ENCODE data around the gene NCOA7.
"Not testable (repeated sequence)": the region's sequence is repeated elsewhere in the genome, so short reads cannot be mapped to it uniquely, and the experiment has no call there.

NCOA7 gene

DNA sequence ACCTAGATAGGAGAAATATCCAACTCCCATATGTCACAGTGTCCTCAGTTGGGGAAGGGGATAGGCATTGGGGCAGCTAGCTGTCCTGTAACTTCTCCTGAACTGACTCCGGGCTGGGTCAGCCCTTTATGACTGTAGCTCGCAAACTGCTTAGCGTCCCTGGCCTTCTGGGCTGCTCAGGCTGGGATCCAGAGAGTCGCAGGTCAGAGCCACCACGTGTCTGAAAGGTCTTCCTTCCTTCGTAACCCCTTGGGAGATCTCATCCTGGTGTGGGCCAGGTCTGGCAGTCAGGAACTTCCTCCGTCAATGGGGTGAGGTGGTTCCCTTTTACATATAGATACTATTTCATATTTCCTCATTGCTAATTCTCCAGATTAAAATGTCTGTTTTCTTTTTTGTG lies 137.0 kb downstream of the NCOA7 start:
- DNase-seq, result no peak

GRCh38 chr6:125930765-125931418 lies 140.1 kb downstream of the NCOA7 start:
- DNase-seq, result no peak

DNA sequence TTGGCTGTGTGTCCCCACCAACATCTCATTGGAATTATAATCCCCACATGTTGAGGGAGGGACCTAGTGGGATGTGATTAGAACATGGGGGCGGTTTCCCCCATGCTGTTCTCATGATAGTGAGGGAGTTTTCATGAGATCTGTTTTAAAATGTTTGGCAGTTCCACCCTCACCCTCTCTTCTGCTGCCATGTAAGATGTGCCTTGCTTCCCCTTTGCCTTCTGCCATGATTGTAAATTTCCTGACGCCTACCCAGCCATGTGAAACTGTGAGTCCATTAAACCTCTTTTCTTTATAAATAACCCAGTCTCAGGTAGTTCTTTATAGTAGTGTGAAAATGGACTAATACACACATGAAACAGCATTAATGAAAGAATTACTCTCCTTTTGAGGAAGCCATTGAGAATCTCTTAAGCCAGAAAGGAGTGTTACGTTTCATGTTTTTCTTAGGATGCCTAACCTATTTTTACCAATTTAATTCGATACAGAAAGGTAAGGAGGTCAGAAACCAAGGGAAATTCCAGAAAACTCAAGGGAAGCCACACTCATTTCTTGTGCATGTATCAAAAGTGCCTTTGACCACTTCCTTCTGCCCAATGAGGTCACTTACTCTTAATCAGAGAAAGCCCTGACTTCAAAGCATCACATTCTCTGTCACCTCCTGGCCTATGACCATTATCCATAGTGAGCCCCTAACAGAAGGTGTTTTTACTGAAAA lies 141.1 kb downstream of the NCOA7 start:
- no peak for DNase-seq

DNA sequence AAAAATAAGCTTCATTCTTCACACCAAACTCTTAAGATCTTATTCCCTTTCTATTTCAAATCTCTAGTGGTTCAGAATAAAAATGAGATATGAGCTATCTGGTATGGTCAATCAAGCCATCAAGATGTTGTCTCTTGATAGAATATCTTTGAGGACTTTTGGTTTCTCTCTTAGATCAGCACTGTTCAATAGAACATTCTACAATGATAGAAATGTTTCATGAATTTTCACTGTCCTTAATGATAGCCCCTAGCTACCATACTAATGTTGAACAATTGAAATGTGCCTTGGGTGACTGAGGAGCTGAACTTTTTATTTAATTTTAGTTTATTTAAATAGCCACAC lies 141.7 kb downstream of the NCOA7 start:
- DNase-seq, result no peak

DNA sequence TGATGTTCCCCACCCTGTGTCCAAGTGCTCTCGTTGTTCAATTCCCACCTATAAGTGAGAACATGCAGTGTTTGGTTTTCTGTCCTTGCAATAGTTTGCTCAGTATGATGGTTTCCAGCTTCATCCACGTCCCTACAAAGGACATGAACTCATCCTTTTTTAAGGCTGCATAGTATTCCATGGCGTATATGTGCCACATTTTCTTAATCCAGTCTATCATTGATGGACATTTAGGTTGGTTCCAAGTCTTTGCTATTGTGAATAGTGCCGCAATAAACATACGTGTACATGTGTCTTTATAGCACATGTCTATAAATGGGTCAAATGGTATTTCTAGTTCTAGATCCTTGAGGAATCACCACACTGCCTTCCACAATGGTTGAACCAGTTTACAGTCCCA lies 144.8 kb downstream of the NCOA7 start:
- DNase-seq, result not testable (repeated sequence)

DNA sequence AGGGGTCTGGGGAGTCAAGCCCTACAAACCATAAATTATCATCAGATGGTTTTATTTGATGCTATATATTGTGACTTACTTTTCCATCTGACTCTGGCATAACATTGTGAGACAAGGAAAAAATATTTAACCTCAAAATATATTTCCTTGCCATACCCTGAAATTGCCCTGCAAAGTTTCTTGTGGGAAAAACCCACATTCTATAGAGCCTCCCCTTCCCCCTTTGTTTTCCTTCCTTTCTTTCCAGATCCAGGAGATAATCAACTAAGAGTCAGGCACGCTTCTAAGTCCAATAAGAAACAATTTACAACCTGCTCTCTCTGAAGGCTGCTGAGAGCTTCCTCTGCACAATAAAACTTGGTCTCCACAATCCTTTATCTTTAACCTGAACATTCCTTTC lies 148.3 kb downstream of the NCOA7 start:
- DNase-seq, result no peak

DNA sequence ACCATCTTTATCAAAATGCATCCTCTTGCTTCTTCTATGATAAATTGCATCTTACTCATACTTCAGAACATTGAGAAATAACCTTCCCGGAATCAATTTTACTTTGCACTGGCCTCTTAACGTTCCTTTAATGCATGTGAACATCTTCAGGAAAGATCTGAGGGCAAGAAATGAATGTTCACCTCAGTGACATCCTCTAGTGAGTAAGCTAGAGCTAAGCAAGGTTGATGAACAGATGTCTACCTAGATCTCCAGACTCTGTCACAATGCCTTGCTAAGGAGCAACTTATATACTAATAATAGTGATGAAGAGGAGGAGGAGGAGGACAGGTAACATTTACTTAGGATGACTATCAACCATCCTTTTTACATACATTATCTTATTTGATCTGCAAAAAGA lies 149.0 kb downstream of the NCOA7 start:
- DNase-seq, result no peak

- DNase-seq, result no peak
These were observed 149.7 kb downstream of the NCOA7 start for GRCh38 chr6:125940247-125941041.

DNA sequence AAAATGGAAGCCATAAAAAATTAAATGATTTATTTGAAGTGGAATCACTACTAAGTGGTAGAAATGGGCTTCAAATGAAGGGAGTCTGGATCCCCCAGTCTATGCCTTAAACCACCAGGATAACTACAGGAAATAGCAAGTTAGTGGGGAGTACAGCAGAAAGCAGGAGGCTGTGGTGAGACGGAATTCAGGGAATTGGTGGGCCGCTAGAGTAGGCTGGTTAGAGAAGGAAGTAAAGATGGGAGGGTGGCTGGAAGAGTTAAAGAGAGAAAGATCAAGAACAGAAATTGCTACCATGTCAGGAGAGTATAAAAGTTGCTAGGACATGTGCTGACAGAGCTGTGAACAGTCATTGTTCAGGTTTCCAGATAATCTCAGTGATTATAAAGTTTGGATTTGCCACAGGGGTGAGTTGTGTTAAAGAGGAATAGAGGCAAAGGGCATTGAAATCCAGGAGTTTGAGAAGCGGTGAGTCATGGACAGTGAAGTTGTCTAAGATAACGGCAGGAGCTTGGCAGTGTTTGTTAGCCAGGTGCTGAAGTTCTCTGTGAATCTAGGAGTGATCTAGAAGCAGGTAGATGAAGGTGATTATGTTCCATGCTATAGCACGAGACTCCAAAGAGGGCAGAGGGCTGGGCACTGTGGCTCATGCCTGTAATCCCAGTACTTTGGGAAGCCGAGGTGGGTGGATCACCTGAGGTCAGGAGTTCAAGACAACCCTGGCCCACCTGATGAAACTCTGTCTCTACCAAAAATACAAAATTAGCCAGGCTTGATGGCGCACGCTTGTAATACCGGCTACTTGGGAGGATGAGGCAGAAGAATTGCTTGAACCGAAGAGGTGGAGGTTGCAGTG lies 152.1 kb downstream of the NCOA7 start:
- DNase-seq, result no peak

DNA sequence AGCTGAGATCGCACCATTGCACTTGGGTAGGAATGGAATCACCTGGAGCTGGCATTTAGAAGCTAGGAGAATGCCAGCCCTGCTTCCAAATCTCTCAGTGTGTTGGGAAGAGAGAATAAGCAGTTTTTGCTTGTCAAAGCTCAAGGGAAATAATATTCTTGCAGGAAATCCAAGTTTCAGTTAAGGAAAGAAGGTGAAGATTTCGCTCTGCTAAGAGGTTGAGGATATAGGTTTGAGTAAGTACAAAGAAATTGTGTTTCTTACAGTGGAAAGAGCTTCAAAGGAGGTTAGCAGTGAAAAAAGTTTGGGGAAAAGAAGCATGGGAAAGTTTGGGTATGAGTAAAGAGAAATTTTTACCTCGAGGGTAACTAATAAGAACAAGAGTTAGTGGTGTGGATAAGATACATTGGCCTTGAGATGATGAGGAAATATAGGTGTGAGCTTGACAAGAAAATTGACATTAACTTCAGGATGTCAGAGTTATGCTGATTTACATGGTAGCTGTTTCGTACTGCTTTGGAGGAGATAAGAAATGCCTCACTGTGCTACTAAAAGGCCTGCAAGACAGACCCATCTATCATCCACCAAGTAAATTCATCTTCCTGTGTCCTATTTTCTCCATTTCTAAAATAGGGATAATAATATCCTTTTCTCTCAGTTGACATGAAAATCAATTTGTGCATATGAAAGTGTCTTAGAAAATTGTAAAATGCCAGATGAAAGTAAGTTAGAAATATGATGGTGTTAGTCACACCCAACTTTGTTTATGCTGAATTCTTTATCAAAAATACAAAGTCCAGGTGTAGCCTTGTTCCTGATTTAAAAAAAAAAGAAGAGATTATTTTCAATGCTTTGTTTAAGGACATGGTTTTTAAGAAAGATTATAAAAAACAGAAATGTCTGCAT lies 153.0 kb downstream of the NCOA7 start:
- DNase-seq, result no peak

GRCh38 chr6:125944434-125944816 lies 153.7 kb downstream of the NCOA7 start:
- no peak for DNase-seq

DNA sequence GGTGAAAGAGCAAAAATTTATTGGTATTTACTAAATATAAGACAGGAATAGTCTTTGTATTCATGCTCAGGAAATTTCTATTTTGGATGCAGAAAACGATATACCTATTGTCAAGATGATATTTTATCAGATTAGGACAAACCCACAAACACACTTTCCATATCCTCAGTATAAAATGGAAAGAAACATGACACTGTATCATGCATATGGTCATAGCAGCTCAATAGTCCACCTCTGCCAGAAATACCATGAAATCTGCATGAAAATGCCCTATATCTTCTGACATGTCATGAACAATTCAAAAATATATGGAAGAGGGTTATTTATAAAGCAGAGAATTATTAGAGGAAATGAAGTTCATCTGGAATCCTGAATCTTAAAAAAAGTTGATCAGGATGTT lies 154.1 kb downstream of the NCOA7 start:
- no peak for DNase-seq

GRCh38 chr6:125945378-125946141 lies 154.8 kb downstream of the NCOA7 start:
- DNase-seq, result no peak

GRCh38 chr6:125947615-125948014 lies 156.9 kb downstream of the NCOA7 start:
- no peak for DNase-seq

- DNase-seq, result no peak
These were observed 157.7 kb downstream of the NCOA7 start for GRCh38 chr6:125948455-125948854.

GRCh38 chr6:125949069-125949468 lies 158.3 kb downstream of the NCOA7 start:
- no peak for DNase-seq

DNA sequence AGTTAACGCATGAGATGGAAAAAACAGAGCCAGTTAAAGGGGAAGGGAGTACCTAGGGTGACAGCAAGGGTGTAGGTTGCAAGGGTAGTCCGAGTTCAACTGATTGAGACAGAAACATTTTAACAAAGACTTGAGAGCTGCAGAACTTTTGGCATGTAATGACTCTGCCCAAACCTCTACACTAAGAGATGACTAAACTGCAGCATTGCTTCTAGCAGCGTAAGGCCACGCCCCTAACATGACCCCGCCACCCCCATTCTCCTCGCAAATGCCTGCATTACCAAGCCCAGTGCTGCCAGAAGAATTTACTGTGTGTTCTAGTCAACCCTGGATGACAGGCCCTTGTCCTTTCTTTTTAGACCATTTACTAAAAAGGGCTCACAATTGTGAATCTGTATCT lies 159.5 kb downstream of the NCOA7 start:
- DNase-seq, result no peak

GRCh38 chr6:125950716-125951115 lies 160.0 kb downstream of the NCOA7 start:
- DNase-seq, result not testable (repeated sequence)

- DNase-seq, result no peak
These were observed 160.6 kb downstream of the NCOA7 start for GRCh38 chr6:125951323-125951722.

DNA sequence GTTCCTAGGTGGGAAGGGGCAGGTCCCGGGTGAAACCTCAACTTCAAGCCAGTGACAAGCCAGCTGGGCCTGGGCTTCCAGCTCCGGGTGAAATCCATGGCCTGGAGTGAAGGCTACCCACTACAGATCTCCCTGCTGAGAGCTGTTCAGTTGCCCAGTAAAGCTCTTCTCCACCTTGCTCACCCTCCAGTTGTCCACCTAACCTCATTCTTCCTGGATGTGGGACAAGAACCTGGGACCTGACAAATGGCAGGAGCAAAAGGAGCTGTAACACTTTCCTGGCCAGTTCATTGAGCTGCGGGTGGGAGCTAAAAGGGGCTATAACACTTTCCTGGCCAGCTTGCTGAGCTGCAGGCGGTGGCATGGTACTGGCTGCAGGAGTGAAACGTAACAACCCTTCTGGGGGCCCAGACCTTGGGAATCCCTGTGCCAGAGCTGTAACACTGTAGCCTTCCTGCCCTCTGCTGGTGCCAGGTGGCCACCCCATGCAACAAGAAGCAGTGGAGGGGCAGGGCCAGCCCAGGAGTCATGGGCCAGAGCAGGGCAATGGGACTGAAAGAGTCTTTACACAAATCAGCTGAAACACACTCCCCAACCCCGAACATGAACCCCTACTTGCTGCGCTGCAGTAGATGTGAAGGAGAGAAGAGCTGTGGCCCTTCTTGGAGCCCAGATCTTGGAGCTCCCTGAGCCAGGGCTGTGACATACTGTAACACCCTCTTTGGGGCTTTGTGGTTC lies 162.2 kb downstream of the NCOA7 start:
- peak; percentile 16 for DNase-seq

- DNase-seq, result no peak
These were observed 162.7 kb downstream of the NCOA7 start for GRCh38 chr6:125953502-125953875.

Data from NK-92 treated with Interleukin-12 subunit alpha and Interleukin-12 subunit beta, amount 100 ng/mL, for 24 hours (cell line).